ENCODE data around the gene TRIM31.

The TRIM31 gene

DNA sequence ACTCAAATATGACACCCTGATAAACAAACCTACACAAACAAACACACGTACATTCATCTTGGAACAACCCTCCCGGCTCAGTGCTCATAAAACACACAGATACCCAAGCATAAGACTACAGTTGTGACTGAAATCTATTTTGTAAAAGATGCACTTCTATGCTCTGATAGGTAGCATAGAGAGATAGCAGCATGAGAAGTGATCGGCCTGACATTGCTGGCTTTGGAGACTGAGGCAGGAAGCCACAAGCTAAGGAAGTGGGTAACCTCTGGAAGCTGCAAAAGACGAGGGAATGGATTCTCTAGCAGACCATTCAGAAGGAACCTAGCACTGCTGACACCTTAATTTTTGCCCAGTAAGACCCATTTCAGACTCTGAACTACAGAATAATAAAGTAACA is 35.7 kb downstream of the TRIM31 start:
- DNase-seq (ENCODE audit: low spot score): peak; percentile 3
- TF ChIP-seq CTCF (IDR thresholded peaks at IDR 0.05; ENCODE audit: extremely low read depth, missing control alignments): no peak

GRCh38 chr6:30075790-30076732 is 36.8 kb downstream of the TRIM31 start:
- TF ChIP-seq CTCF (IDR thresholded peaks at IDR 0.05; ENCODE audit: extremely low read depth, missing control alignments): peak; percentile 24
- DNase-seq (ENCODE audit: low spot score): peak; percentile 46

DNA sequence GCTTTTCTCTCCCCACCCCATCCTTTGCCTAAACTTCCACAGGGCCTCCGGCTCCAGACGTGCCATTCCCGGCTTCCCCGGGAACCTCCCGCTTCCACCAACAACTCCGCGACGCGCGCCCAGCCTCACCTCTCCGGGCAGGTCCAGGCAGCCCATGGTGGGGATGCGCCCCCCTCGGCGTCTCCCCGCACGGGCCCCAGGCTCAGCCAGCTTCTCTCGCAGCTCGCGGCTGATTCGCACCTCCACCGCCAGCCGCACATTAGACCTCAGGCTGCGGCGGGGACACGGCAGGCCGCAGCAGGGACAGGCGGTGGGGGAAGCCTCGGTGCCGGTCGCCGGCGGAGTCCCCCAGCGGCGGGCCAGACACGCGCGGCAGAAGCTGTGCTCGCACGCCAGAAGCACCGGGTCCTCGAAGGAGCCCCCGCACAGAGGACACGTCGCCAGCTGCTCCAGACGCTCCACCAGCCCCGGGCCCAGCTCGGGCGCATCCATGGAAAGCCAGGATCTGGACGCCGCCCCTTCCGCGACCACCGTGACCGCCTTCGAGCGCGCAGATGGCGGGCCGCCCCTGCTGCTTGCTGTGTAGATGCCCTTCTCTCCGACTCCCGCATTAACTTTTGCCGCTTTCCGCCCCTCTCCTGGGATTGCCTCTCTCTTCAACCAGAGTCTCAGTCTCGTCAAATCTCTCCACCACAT is 37.6 kb downstream of the TRIM31 start, which contains the start of gene RNF39:
Gene RNF39, minus strand, starts transcription at position 676 of the 696 bp plus-strand sequence. Its CDS starts 184 bp downstream, at position 492.
- no peak for DNase-seq (ENCODE audit: low spot score)
- no peak for TF ChIP-seq CTCF (IDR thresholded peaks at IDR 0.05; ENCODE audit: extremely low read depth, missing control alignments)

GRCh38 chr6:30074331-30075093 is 38.4 kb downstream of the TRIM31 start:
- no peak for TF ChIP-seq CTCF (IDR thresholded peaks at IDR 0.05; ENCODE audit: extremely low read depth, missing control alignments)
- peak; percentile 26 for DNase-seq (ENCODE audit: low spot score)

DNA sequence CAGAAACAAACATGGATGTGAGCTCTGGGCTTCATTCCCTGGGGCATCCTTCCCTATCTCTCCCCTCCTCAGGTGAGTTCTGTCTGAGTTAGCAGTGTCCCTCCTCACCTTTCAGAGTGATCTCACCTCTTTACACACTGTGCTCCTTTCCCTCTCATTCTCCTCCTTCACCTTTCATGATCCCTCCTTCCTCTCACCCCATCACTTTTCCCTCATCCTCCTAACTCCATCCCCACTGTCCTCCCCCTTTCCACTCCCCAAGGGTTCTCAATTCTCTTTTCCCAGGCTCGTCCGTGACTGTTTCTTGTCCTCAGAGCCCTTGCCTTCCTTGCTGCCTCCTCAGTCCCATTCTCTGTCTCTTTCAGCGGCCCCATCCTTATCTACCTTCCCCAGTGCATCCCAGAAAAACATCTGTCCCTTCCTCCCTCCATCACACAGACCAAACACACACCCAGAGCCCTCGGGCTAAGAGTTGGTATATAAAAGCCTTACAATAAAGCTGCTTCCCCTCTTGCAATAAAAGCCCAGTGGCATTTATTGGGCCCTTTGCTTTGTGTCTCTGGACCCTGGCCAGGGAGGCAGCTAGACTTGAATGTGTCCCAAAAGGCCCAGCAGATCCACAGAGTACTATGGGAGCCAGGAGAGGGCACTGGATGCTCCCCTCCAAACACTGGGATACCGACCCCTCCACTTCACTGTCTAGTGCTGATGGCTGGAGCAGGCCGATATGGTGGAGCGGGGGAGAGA is 39.2 kb downstream of the TRIM31 start:
- DNase-seq (ENCODE audit: low spot score): peak; percentile 14
- TF ChIP-seq CTCF (IDR thresholded peaks at IDR 0.05; ENCODE audit: extremely low read depth, missing control alignments): no peak

DNA sequence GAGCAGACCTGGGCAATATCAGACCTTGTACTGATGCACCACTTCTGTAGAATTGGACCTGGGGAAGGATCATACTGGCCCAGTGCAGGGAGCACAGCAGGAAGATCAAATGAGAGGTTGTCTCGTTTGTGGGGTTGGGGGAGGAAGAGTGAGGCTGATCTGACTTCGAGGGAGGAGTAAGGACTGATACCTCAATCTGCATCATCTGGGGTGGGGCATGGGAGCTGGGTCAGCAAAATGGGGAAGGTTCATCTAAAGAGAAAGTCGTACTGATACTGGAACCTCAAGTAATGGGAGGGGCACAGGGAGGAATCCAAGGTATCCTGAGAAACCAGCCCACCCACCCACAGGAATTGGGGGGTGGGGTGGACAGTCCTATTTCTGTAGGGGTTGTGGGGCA is 41.0 kb downstream of the TRIM31 start:
- DNase-seq (ENCODE audit: low spot score): peak; percentile 28
- no peak for TF ChIP-seq CTCF (IDR thresholded peaks at IDR 0.05; ENCODE audit: extremely low read depth, missing control alignments)

All from GM20000 (cell line).